GM23248 (cell line): ENCODE measurements around the gene FBLN2.

ENCODE experiments used
- EZH2 ChIP-seq: fragments of 200-600 bp; sonication (generic); IDR thresholded peaks from 2 replicates; pipeline ENCODE4 v1.6.1; 2018; ENCODE audit warnings: antibody characterized with exemption, mild to moderate bottlenecking; ENCODE audit not compliant: insufficient read depth, poor library complexity, severe bottlenecking
- EZH2phosphoT487 ChIP-seq: fragments of 200-600 bp; sonication (generic); IDR thresholded peaks from 2 replicates; pipeline ENCODE4 v1.6.1; 2018; ENCODE audit warnings: antibody characterized with exemption, moderate library complexity, mild to moderate bottlenecking, low read depth; ENCODE audit not compliant: insufficient read depth

DNA sequence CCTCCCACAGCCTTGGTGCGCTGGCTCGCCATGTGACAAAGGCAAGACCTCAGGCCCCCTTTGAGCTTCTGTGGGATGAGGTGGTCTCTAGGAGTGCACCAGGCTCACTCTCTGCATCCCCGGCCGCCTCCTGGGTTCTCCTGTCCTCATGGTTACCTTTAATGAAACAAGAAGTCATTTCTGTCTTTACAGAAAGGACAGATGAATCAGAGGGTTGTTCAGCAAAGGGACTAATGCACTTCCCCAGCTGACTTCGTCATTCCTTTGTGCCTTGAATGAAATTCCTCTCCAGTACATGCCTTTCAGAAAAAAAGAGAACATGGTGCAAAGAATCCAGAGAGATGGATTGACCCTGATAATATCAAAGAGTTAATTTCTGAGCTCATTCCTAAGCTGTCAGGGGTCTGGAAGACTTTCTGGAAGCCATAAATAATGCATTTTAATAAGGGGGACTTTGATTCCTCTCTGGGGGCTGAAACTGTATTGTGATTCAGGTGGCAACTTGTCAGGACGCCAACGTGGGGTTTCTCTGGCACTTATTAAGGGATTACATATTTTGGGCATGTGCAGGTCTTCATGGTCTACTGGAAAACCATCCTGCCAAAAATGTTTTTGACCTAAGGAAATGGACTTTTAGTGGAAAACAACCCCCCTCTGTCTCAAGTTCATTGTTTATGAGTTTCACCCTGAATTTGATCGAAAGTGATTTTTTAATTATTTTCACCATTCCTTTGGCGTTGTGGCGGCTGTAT is 122.7 kb downstream of the FBLN2 start:
- TF ChIP-seq EZH2 (no peak), EZH2phosphoT487 (no peak)
